SH-SY5Y (cell line): ENCODE measurements around the gene RSL24D1.

ENCODE experiments used
- GATA2 ChIP-seq: IDR thresholded peaks from 2 replicates; pipeline ENCODE4 v1.6.1; 2011; ENCODE audit warnings: mild to moderate bottlenecking, low read depth, low read length
- GATA3 ChIP-seq: IDR thresholded peaks from 2 replicates; pipeline ENCODE4 v1.6.1; 2011; ENCODE audit warnings: low read depth, mild to moderate bottlenecking, low read length, moderate library complexity

- TF ChIP-seq GATA3 (no peak), GATA2 (no peak)
Observed at GRCh38 chr15:55241186-55241585, 44.4 kb upstream of the RSL24D1 start.
